ENCODE results near the gene PNMA3. TPM values are rescaled to one million over a fixed set of nuclear protein-coding genes. Genes with fewer than 3 reads are reported as not detected.

The PNMA3 gene
- total RNA-seq, 1 experiment from 2014 or later: 0.41 TPM

DNA sequence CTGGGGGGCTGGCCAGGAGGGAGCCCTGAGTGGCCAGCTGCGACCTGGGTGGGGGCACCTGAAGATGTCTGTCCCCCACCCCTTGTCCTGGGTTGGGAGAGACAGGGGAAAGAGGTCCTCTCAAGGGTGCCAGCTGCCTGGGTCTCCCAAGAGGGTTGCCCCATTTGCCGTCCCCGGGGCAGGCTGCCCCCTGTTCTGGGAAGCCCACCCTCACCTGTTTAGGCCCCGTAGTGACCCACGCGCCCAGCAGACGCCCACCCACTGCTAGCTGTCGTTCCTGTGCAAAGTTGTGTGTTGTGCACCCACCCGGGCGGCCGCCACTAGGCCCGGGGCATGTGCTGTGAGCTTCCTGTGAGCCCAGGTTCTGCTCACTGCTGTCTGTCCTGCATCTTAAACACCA is 25.5 kb upstream of the PNMA3 start:
- in situ Hi-C loops (cut with HindIII; ENCODE audit: low pct_unique_long_range_greater_than_20kb, low sequenced_read_pairs): no loop called here
- BruUV-seq (replicated peaks): no TSS peak
- ChIA-PET POLR2A (no interaction called here), CTCF (no interaction called here)
- ATAC-seq (no peak), DNase-seq (ENCODE audit: low read depth, low spot score) (no peak)
- H3K4me1 ChIP-seq (ENCODE audit: control insufficient read depth, insufficient read depth, low read length): no peaks in the 10 kb centered on the region
- H3K27me3 ChIP-seq (ENCODE audit: control insufficient read depth, insufficient read depth, low read length): no peaks in the 10 kb centered on the region
- H3K36me3 ChIP-seq (ENCODE audit: control insufficient read depth, insufficient read depth, low read length): no peaks in the 10 kb centered on the region
- H3K4me3 ChIP-seq (ENCODE audit: low read depth in 2 of 2, low read length in 2 of 2): no peak overlapping the region
- no peaks in the 10 kb centered on the region for H3K9me3 ChIP-seq (ENCODE audit: control insufficient read depth, insufficient read depth, low read depth, low read length)
- no peak overlapping the region for H3K27ac ChIP-seq (ENCODE audit: low read length)
- intact Hi-C loops (cut with micrococcal nuclease; ENCODE audit: unreplicated experiment): loop anchor here (5.0 to 10.0 kb wide), 2 partner anchors 404 to 476 kb away; no protein-coding TSS in a partner anchor
- TF ChIP-seq, protein P1, sequence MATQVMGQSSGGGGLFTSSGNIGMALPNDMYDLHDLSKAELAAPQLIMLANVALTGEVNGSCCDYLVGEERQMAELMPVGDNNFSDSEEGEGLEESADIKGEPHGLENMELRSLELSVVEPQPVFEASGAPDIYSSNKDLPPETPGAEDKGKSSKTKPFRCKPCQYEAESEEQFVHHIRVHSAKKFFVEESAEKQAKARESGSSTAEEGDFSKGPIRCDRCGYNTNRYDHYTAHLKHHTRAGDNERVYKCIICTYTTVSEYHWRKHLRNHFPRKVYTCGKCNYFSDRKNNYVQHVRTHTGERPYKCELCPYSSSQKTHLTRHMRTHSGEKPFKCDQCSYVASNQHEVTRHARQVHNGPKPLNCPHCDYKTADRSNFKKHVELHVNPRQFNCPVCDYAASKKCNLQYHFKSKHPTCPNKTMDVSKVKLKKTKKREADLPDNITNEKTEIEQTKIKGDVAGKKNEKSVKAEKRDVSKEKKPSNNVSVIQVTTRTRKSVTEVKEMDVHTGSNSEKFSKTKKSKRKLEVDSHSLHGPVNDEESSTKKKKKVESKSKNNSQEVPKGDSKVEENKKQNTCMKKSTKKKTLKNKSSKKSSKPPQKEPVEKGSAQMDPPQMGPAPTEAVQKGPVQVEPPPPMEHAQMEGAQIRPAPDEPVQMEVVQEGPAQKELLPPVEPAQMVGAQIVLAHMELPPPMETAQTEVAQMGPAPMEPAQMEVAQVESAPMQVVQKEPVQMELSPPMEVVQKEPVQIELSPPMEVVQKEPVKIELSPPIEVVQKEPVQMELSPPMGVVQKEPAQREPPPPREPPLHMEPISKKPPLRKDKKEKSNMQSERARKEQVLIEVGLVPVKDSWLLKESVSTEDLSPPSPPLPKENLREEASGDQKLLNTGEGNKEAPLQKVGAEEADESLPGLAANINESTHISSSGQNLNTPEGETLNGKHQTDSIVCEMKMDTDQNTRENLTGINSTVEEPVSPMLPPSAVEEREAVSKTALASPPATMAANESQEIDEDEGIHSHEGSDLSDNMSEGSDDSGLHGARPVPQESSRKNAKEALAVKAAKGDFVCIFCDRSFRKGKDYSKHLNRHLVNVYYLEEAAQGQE (IDR thresholded peaks at IDR 0.05; ENCODE audit: insufficient read depth in 1 of 2, low read depth in 2 of 2, low read length in 1 of 2): no peak
- no peak for TF ChIP-seq CTCF (IDR thresholded peaks at IDR 0.05)
- TF ChIP-seq TCF7L2 (IDR thresholded peaks at IDR 0.05; ENCODE audit: low read depth, low read length): no peak
- no peak for TF ChIP-seq POLR2AphosphoS5 (IDR thresholded peaks at IDR 0.05; ENCODE audit: low read depth, low read length)
- no peak for TF ChIP-seq SIN3A (IDR thresholded peaks at IDR 0.05; ENCODE audit: borderline replicate concordance, insufficient read depth, low read depth, low read length)

- Histone ChIP-seq H3K36me3 (ENCODE audit: control insufficient read depth, insufficient read depth, low read length) (no peaks in the 10 kb centered on the region), H3K27ac (ENCODE audit: low read length) (peak overlapping the region; percentile 11), H3K9me3 (ENCODE audit: control insufficient read depth, insufficient read depth, low read depth, low read length) (no peaks in the 10 kb centered on the region), H3K4me3 (ENCODE audit: low read depth in 2 of 2, low read length in 2 of 2) (peak overlapping the region; percentile 37 to 46), H3K27me3 (ENCODE audit: control insufficient read depth, insufficient read depth, low read length) (no peaks in the 10 kb centered on the region), H3K4me1 (ENCODE audit: control insufficient read depth, insufficient read depth, low read length) (no peaks in the 10 kb centered on the region)
- TF ChIP-seq, protein P1 (IDR thresholded peaks at IDR 0.05; ENCODE audit: insufficient read depth in 1 of 2, low read depth in 2 of 2, low read length in 1 of 2): no peak
- TF ChIP-seq CTCF (IDR thresholded peaks at IDR 0.05): peak; percentile 96
- in situ Hi-C loops (cut with HindIII; ENCODE audit: low pct_unique_long_range_greater_than_20kb, low sequenced_read_pairs): no loop called here
- no TSS peak for BruUV-seq (replicated peaks)
- ATAC-seq (peak; percentile 92), DNase-seq (ENCODE audit: low read depth, low spot score) (no peak)
- intact Hi-C loops (cut with micrococcal nuclease; ENCODE audit: unreplicated experiment): loop anchor here (5.0 to 10.0 kb wide), 2 partner anchors 402 to 475 kb away; no protein-coding TSS in a partner anchor
- POLR2A ChIA-PET: interaction anchor here (0.6 kb wide), 2 partner anchors 74 to 471 kb away, joined by 3 to 4 read pairs; no protein-coding TSS in a partner anchor
- CTCF ChIA-PET: interaction anchor here (0.8 to 1.2 kb wide), 3 partner anchors 406 to 507 kb away, joined by 3 to 10 read pairs (median 3); no protein-coding TSS in a partner anchor
Measured at GRCh38 chrX:153032397-153033118, 23.7 kb upstream of the PNMA3 start.

All from Panc1 (cell line).